HCT116 (cell line): Measurements from ENCODE around the gene ABCA9.
"Not testable (repeated sequence)": the region's sequence is repeated elsewhere in the genome, so short reads cannot be mapped to it uniquely, and the experiment has no call there.

Experiments
- ATF3 ChIP-seq: IDR thresholded peaks from 2 replicates; pipeline ENCODE4 v1.6.1; 2012
- CBX3 ChIP-seq: IDR thresholded peaks from 2 replicates; pipeline ENCODE4 v1.6.1; 2012; ENCODE audit warnings: low read depth
- EGR1 ChIP-seq: IDR thresholded peaks from 2 replicates; pipeline ENCODE4 v1.6.1; 2012; ENCODE audit warnings: low read depth
- EZH2 ChIP-seq: fragments of 200-600 bp; sonication (generic); IDR thresholded peaks from 2 replicates; pipeline ENCODE4 v1.6.1; 2017; ENCODE audit warnings: antibody characterized with exemption, mixed run types
- EZH2phosphoT487 ChIP-seq: fragments of 200-600 bp; IDR thresholded peaks from 2 replicates; pipeline ENCODE4 v1.6.1; 2018; ENCODE audit warnings: antibody characterized with exemption, borderline replicate concordance
- POLR2A ChIP-seq: IDR thresholded peaks from 2 replicates; pipeline ENCODE4 v1.7.0; 2011; ENCODE audit warnings: borderline replicate concordance; ENCODE audit not compliant: insufficient read depth, insufficient read length; ENCODE audit errors: extremely low read depth
- POLR2AphosphoS5 ChIP-seq: IDR thresholded peaks from 2 replicates; pipeline ENCODE4 v1.6.1; 2011; ENCODE audit warnings: mild to moderate bottlenecking, low read depth, low read length, moderate library complexity
- REST ChIP-seq: IDR thresholded peaks from 2 replicates; pipeline ENCODE4 v1.6.1; 2012; ENCODE audit warnings: low read depth
- SP1 ChIP-seq: IDR thresholded peaks from 2 replicates; pipeline ENCODE4 v1.6.1; 2012; ENCODE audit warnings: low read depth
- TCF7L2 ChIP-seq: IDR thresholded peaks from 2 replicates; pipeline ENCODE4 v1.7.0; 2011; ENCODE audit warnings: borderline replicate concordance, inconsistent platforms; ENCODE audit not compliant: insufficient read depth, insufficient read length; ENCODE audit errors: extremely low read depth
- YY1 ChIP-seq: IDR thresholded peaks from 2 replicates; pipeline ENCODE4 v1.6.1; 2011; ENCODE audit warnings: low read length, low read depth, moderate library complexity, mild to moderate bottlenecking; ENCODE audit not compliant: insufficient replicate concordance; ENCODE audit errors: extremely low read depth
- TF ChIP-seq, protein P1 (sequence below), 3 experiments: fragments of 200-600 bp in 1 of 3; sonication (generic) in 1 of 3; IDR thresholded peaks in 2 of 3; conservative IDR thresholded peaks in 1 of 3; 2 replicates each; pipeline ENCODE4 v1.5.1; 2012 to 2017; ENCODE audit warnings: low read depth in 2 of 3, low read length in 2 of 3, antibody characterized with exemption in 1 of 3, borderline replicate concordance in 1 of 3, control low read depth in 1 of 3, mild to moderate bottlenecking in 1 of 3, mixed read lengths in 1 of 3, mixed run types in 1 of 3, moderate library complexity in 1 of 3; ENCODE audit not compliant: insufficient read depth in 1 of 3
- TF ChIP-seq, protein P2 (sequence below): IDR thresholded peaks from 2 replicates; pipeline ENCODE4 v1.6.1; 2011; ENCODE audit warnings: mild to moderate bottlenecking, low read length, moderate library complexity; ENCODE audit not compliant: insufficient replicate concordance; ENCODE audit errors: extremely low read depth

DNA sequence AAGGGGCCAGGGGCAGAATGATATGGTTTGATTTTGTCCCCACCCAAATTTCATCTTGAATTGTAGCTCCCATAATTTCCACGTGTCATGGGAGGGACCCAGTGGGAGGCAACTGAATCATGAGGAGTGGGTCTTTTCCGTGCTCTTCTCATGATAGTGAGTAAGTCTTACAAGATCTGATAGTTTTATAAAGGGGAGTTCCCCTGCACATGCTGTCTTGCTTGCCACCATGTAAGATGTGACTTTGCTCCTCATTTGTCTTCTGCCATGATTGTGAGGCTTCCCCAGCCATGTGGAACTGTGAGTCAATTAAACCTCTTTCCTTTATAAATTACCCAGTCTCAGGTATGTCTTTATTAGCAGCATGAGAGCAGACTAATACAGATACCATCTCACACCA is 101.6 kb downstream of the ABCA9 start:
- not testable (repeated sequence) for TF ChIP-seq REST, POLR2A, EZH2, TCF7L2, POLR2AphosphoS5, ATF3, CBX3, EGR1, EZH2phosphoT487, YY1, SP1
- TF ChIP-seq, protein P1, sequence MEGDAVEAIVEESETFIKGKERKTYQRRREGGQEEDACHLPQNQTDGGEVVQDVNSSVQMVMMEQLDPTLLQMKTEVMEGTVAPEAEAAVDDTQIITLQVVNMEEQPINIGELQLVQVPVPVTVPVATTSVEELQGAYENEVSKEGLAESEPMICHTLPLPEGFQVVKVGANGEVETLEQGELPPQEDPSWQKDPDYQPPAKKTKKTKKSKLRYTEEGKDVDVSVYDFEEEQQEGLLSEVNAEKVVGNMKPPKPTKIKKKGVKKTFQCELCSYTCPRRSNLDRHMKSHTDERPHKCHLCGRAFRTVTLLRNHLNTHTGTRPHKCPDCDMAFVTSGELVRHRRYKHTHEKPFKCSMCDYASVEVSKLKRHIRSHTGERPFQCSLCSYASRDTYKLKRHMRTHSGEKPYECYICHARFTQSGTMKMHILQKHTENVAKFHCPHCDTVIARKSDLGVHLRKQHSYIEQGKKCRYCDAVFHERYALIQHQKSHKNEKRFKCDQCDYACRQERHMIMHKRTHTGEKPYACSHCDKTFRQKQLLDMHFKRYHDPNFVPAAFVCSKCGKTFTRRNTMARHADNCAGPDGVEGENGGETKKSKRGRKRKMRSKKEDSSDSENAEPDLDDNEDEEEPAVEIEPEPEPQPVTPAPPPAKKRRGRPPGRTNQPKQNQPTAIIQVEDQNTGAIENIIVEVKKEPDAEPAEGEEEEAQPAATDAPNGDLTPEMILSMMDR (IDR thresholded peaks at IDR 0.05 in 2 of 3, conservative IDR thresholded peaks at IDR 0.05 in 1 of 3; ENCODE audit: borderline replicate concordance in 1 of 3, insufficient read depth in 1 of 3, low read depth in 2 of 3, low read length in 2 of 3): not testable (repeated sequence)
- TF ChIP-seq, protein P2, sequence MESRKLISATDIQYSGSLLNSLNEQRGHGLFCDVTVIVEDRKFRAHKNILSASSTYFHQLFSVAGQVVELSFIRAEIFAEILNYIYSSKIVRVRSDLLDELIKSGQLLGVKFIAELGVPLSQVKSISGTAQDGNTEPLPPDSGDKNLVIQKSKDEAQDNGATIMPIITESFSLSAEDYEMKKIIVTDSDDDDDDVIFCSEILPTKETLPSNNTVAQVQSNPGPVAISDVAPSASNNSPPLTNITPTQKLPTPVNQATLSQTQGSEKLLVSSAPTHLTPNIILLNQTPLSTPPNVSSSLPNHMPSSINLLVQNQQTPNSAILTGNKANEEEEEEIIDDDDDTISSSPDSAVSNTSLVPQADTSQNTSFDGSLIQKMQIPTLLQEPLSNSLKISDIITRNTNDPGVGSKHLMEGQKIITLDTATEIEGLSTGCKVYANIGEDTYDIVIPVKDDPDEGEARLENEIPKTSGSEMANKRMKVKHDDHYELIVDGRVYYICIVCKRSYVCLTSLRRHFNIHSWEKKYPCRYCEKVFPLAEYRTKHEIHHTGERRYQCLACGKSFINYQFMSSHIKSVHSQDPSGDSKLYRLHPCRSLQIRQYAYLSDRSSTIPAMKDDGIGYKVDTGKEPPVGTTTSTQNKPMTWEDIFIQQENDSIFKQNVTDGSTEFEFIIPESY: not testable (repeated sequence)
